Astrocyte (in vitro differentiated cells and primary cell): ENCODE results near the gene GNPTG. TPM values are rescaled to one million over a fixed set of nuclear protein-coding genes. Genes with fewer than 3 reads are reported as not detected.
A peak's percentile ranks its signal among the peaks of the same experiment; 100 is the strongest.

Source experiments
- DNase-seq: peaks from one replicate; pipeline ENCODE4 v3.0.0-alpha.2; 2010; ENCODE audit warnings: low read depth
- FAIRE-seq: peaks from 2 replicates; lab custom pipeline; 2011; peaks lifted over from hg19 to GRCh38; lab: Jason Lieb, UNC
- H2AFZ ChIP-seq: 2 replicates; pipeline ENCODE4 v1.6.0; 2012; ENCODE audit warnings: low read depth, low read length, inconsistent platforms
- H3K27ac ChIP-seq: 2 replicates; pipeline ENCODE4 v1.5.1; 2011; ENCODE audit warnings: low read depth, low read length, inconsistent platforms
- H3K27me3 ChIP-seq: 2 replicates; pipeline ENCODE4 v1.6.0; 2011; ENCODE audit warnings: low read length, inconsistent platforms; ENCODE audit not compliant: insufficient read depth
- H3K36me3 ChIP-seq: 2 replicates; pipeline ENCODE4 v1.5.1; 2011; ENCODE audit warnings: low read length, inconsistent platforms; ENCODE audit not compliant: insufficient read depth
- H3K4me1 ChIP-seq: 2 replicates; pipeline ENCODE4 v1.5.1; 2011; ENCODE audit warnings: low read length, inconsistent platforms; ENCODE audit not compliant: insufficient read depth
- H3K4me2 ChIP-seq: 2 replicates; pipeline ENCODE4 v1.6.0; 2012; ENCODE audit warnings: low read length, inconsistent platforms
- H3K4me3 ChIP-seq: 2 replicates; pipeline ENCODE4 v1.5.1; 2011; ENCODE audit warnings: low read depth, mild to moderate bottlenecking, low read length, inconsistent platforms; ENCODE audit not compliant: insufficient read depth
- H3K79me2 ChIP-seq: 2 replicates; pipeline ENCODE4 v1.6.0; 2012; ENCODE audit warnings: mild to moderate bottlenecking, low read length, inconsistent platforms; ENCODE audit not compliant: insufficient read depth
- H3K9ac ChIP-seq: 2 replicates; pipeline ENCODE4 v1.6.0; 2012; ENCODE audit warnings: mild to moderate bottlenecking, low read length, inconsistent platforms
- H3K9me3 ChIP-seq: 2 replicates; pipeline ENCODE4 v1.5.1; 2012; ENCODE audit warnings: low read depth, mild to moderate bottlenecking, low read length, inconsistent platforms; ENCODE audit not compliant: insufficient read depth
- H4K20me1 ChIP-seq: 2 replicates; pipeline ENCODE4 v1.6.0; 2012; ENCODE audit warnings: low read length, inconsistent platforms; ENCODE audit not compliant: insufficient read depth
- H3K27ac Mint-ChIP-seq: one replicate; pipeline ENCODE4 v1.8.0; 2021; ENCODE audit warnings: mild to moderate bottlenecking, mixed read lengths; ENCODE audit not compliant: unreplicated experiment
- H3K27me3 Mint-ChIP-seq: one replicate; pipeline ENCODE4 v1.8.0; 2021; ENCODE audit warnings: low read depth, mixed read lengths; ENCODE audit not compliant: unreplicated experiment
- H3K36me3 Mint-ChIP-seq: one replicate; pipeline ENCODE4 v1.8.0; 2021; ENCODE audit warnings: low read depth, mixed read lengths; ENCODE audit not compliant: unreplicated experiment
- H3K4me1 Mint-ChIP-seq: one replicate; pipeline ENCODE4 v1.8.0; 2021; ENCODE audit warnings: low read depth, mixed read lengths; ENCODE audit not compliant: unreplicated experiment
- H3K4me3 Mint-ChIP-seq: one replicate; pipeline ENCODE4 v1.8.0; 2021; ENCODE audit warnings: mild to moderate bottlenecking, moderate library complexity, mixed read lengths; ENCODE audit not compliant: unreplicated experiment
- H3K9me3 Mint-ChIP-seq: one replicate; pipeline ENCODE4 v1.8.0; 2021; ENCODE audit warnings: mild to moderate bottlenecking, mixed read lengths; ENCODE audit not compliant: unreplicated experiment
- EZH2 ChIP-seq: IDR thresholded peaks from 2 replicates; pipeline ENCODE4 v1.6.1; 2012; ENCODE audit warnings: mild to moderate bottlenecking, low read length, inconsistent platforms; ENCODE audit not compliant: insufficient read depth
- total RNA-seq: library from RNA; stranded (reverse); gene quantifications from 2 replicates; pipeline ENCODE4 v1.2.1, GENCODE V29; 2021
- TF ChIP-seq, protein P1 (sequence below): IDR thresholded peaks from 2 replicates; pipeline ENCODE4 v1.5.1; 2011; ENCODE audit warnings: low read depth, mild to moderate bottlenecking, inconsistent platforms, low read length, moderate library complexity; ENCODE audit not compliant: insufficient read depth

Gene GNPTG
- total RNA-seq, 1 donor from 2014 or later, result 45.5 TPM

DNA sequence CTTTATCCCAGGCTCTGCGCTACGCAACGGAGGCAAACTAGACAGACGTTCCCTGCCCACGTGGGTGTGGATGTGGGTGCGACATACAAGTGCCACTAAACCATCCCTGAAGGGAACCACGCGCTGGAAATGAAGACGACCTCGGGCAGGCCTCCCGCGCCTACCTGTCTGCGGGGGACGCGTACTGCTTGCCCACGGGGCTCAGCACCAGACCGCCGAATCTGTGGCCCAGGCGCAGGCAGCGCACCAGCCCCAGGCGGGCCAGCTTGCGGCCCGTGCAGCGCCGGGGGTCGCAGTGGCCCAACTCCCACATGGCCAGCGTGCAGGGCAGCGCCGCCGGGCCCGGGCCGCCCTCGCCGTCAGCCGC lies 533 bp upstream of the GNPTG start:
- H3K79me2 ChIP-seq, result peaks cover 64% of the 10 kb centered on the region

DNA sequence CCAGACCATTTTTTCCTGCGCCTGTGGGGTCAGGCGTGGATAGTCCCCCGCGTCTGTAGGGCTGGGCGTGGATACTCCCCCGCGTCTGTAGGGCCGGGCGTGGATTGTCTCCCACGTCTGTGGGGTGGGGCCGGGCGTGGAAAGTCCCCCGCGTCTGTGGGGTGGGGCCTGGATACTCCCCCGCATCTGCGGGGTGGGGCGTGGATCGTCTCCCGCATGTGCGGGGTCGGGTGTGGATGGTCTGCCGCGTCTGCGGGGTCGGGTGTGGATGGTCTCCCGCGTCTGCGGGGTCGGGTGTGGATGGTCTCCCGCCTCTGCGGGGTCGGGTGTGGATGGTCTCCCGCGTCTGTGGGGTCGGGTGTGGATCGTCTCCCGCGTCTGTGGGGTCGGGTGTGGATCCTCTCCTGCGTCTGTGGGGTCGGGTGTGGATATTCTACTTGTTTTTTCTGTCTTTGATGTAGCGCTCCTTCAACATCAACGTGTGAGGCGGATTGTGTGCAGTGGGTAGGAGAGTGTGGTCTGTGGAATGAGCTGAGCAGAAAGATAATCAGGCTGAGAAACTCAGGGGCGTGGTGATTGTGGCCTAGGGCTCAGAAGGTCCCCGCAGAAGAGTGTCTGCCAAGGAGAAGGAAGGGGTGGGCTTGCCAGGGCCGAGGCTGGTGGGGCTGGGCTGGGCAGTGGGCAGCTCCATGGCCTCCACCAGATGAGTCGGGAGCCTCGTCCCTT lies 3.2 kb downstream of the GNPTG start:
- H3K4me1 Mint-ChIP-seq, result peaks cover 11% of the 10 kb centered on the region
- peaks cover 73% of the 10 kb centered on the region for H4K20me1 ChIP-seq

More for the DNA sequence above, 533 bp upstream of the GNPTG start:
- H3K27ac ChIP-seq, result peak overlapping the region; percentile 41
- Mint-ChIP-seq H3K36me3 (no peaks in the 10 kb centered on the region), H3K27me3 (no peaks in the 10 kb centered on the region), H3K4me3 (peak overlapping the region; percentile 89), H3K27ac (peak overlapping the region; percentile 18), H3K9me3 (no peaks in the 10 kb centered on the region), H3K4me1 (peaks cover 8% of the 10 kb centered on the region)
- TF ChIP-seq EZH2, result no peak
- TF ChIP-seq, protein P1, sequence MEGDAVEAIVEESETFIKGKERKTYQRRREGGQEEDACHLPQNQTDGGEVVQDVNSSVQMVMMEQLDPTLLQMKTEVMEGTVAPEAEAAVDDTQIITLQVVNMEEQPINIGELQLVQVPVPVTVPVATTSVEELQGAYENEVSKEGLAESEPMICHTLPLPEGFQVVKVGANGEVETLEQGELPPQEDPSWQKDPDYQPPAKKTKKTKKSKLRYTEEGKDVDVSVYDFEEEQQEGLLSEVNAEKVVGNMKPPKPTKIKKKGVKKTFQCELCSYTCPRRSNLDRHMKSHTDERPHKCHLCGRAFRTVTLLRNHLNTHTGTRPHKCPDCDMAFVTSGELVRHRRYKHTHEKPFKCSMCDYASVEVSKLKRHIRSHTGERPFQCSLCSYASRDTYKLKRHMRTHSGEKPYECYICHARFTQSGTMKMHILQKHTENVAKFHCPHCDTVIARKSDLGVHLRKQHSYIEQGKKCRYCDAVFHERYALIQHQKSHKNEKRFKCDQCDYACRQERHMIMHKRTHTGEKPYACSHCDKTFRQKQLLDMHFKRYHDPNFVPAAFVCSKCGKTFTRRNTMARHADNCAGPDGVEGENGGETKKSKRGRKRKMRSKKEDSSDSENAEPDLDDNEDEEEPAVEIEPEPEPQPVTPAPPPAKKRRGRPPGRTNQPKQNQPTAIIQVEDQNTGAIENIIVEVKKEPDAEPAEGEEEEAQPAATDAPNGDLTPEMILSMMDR, result no peak
- DNase-seq (no peak), FAIRE-seq (no peak)
- no peaks in the 10 kb centered on the region for H3K9me3 ChIP-seq
- H2AFZ ChIP-seq, result peak overlapping the region; percentile 92
- H3K4me1 ChIP-seq, result peaks cover 16% of the 10 kb centered on the region
- peaks cover 44% of the 10 kb centered on the region for H4K20me1 ChIP-seq
- peak overlapping the region; percentile 99 for H3K4me2 ChIP-seq
- no peaks in the 10 kb centered on the region for H3K27me3 ChIP-seq
- peak overlapping the region; percentile 93 for H3K4me3 ChIP-seq
- H3K36me3 ChIP-seq, result no peaks in the 10 kb centered on the region
- peak overlapping the region; percentile 91 for H3K9ac ChIP-seq

More for the DNA sequence above, 3.2 kb downstream of the GNPTG start:
- Histone ChIP-seq H3K4me2 (no peak overlapping the region), H3K27me3 (no peaks in the 10 kb centered on the region), H3K4me1 (peaks cover 16% of the 10 kb centered on the region), H3K9me3 (no peaks in the 10 kb centered on the region), H3K36me3 (no peaks in the 10 kb centered on the region), H2AFZ (no peak overlapping the region), H3K27ac (no peak overlapping the region), H3K4me3 (no peak overlapping the region), H3K9ac (no peak overlapping the region), H3K79me2 (peaks cover 95% of the 10 kb centered on the region)
- Mint-ChIP-seq H3K27me3 (no peaks in the 10 kb centered on the region), H3K9me3 (no peaks in the 10 kb centered on the region), H3K36me3 (peaks cover 2% of the 10 kb centered on the region), H3K4me3 (no peak overlapping the region), H3K27ac (no peak overlapping the region)
- no peak for DNase-seq
- FAIRE-seq, result no peak
- TF ChIP-seq, protein P1, result no peak
- no peak for TF ChIP-seq EZH2
